ENCODE data around the gene PA2G4. TPM values are rescaled to one million over a fixed set of nuclear protein-coding genes. Genes with fewer than 3 reads are reported as not detected.

PA2G4 gene
- polyA plus RNA-seq, 1 donor from 2014 or later, result 115 TPM

DNA sequence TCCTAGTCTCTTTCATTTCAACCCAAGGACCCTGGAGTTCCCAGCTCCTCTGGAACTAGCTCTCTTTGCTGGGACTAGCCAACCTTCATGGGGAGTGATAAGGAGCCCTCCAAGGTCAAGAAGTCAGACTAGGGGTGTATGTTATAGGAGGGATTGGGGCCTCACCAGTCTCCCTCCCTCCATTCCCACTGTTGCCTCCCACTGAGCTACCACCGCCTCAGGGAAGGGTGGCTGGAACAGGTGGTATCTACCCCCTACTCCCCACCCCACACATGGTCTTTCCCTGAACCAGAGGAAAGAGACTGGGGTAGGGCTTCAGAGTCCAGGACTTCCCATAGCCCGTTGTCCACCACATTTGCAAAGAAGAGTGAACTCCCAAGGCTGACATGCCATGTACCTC is 22.0 kb upstream of the PA2G4 start:
- Histone ChIP-seq H3K36me3 (ENCODE audit: insufficient read depth, low read length) (no peaks in the 10 kb centered on the region), H4K20me1 (ENCODE audit: insufficient read depth) (no peaks in the 10 kb centered on the region), H3K79me2 (replicated peaks; ENCODE audit: insufficient read depth, low read length) (no peaks in the 10 kb centered on the region), H3K27me3 (ENCODE audit: insufficient read depth, low read depth, low read length) (peaks cover 43% of the 10 kb centered on the region), H3K9me3 (ENCODE audit: low read length) (no peaks in the 10 kb centered on the region), H2AFZ (ENCODE audit: low read depth, low read length) (no peak overlapping the region), H3K9me2 (ENCODE audit: insufficient read depth, low read length) (no peaks in the 10 kb centered on the region), H3K9ac (ENCODE audit: low read length) (no peak overlapping the region), H3K4me3 (ENCODE audit: low read length) (no peak overlapping the region), H3K4me2 (ENCODE audit: low read length) (no peak overlapping the region), H3F3A (ENCODE audit: insufficient read depth, low read length, poor library complexity, severe bottlenecking) (no peaks in the 10 kb centered on the region), H3K27ac (ENCODE audit: low read length) (no peak overlapping the region)
- no peak for TF ChIP-seq POLR2AphosphoS5 (IDR thresholded peaks at IDR 0.05)
- TF ChIP-seq RAD21 (conservative IDR thresholded peaks at IDR 0.05), result no peak
- TF ChIP-seq EP300 (conservative IDR thresholded peaks at IDR 0.05; ENCODE audit: poor library complexity, severe bottlenecking), result no peak
- TF ChIP-seq, protein P1, sequence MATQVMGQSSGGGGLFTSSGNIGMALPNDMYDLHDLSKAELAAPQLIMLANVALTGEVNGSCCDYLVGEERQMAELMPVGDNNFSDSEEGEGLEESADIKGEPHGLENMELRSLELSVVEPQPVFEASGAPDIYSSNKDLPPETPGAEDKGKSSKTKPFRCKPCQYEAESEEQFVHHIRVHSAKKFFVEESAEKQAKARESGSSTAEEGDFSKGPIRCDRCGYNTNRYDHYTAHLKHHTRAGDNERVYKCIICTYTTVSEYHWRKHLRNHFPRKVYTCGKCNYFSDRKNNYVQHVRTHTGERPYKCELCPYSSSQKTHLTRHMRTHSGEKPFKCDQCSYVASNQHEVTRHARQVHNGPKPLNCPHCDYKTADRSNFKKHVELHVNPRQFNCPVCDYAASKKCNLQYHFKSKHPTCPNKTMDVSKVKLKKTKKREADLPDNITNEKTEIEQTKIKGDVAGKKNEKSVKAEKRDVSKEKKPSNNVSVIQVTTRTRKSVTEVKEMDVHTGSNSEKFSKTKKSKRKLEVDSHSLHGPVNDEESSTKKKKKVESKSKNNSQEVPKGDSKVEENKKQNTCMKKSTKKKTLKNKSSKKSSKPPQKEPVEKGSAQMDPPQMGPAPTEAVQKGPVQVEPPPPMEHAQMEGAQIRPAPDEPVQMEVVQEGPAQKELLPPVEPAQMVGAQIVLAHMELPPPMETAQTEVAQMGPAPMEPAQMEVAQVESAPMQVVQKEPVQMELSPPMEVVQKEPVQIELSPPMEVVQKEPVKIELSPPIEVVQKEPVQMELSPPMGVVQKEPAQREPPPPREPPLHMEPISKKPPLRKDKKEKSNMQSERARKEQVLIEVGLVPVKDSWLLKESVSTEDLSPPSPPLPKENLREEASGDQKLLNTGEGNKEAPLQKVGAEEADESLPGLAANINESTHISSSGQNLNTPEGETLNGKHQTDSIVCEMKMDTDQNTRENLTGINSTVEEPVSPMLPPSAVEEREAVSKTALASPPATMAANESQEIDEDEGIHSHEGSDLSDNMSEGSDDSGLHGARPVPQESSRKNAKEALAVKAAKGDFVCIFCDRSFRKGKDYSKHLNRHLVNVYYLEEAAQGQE (IDR thresholded peaks at IDR 0.05; ENCODE audit: borderline replicate concordance), result no peak

DNA sequence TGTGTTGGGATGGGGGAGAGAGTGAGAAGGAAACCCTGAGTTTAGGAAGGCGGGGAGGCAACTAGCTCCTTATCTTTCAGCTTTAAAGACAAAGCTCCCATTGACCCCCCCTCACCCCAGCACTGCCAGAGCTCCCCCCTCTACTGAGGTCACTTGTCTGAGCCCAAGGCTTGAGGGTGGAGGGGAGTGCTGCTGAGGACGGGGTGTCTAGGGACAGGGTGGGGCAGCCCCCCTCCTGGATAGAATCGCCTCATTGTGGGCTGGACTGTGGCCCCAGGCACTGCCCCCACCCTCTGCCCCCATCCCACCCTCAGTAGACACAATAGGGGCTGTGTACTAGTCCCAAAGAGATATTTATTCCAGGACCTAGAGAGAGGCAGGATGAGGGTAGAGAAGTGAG is 21.4 kb upstream of the PA2G4 start:
- Histone ChIP-seq H3F3A (ENCODE audit: insufficient read depth, low read length, poor library complexity, severe bottlenecking) (no peaks in the 10 kb centered on the region), H2AFZ (ENCODE audit: low read depth, low read length) (no peak overlapping the region), H3K4me3 (ENCODE audit: low read length) (no peak overlapping the region), H3K9me3 (ENCODE audit: low read length) (no peaks in the 10 kb centered on the region), H3K4me2 (ENCODE audit: low read length) (no peak overlapping the region), H3K27ac (ENCODE audit: low read length) (no peak overlapping the region), H3K79me2 (replicated peaks; ENCODE audit: insufficient read depth, low read length) (no peaks in the 10 kb centered on the region), H3K9ac (ENCODE audit: low read length) (no peak overlapping the region), H3K9me2 (ENCODE audit: insufficient read depth, low read length) (no peaks in the 10 kb centered on the region), H4K20me1 (ENCODE audit: insufficient read depth) (no peaks in the 10 kb centered on the region), H3K27me3 (ENCODE audit: insufficient read depth, low read depth, low read length) (peaks cover 43% of the 10 kb centered on the region), H3K36me3 (ENCODE audit: insufficient read depth, low read length) (no peaks in the 10 kb centered on the region)
- no peak for TF ChIP-seq EZH2 (IDR thresholded peaks at IDR 0.05; ENCODE audit: borderline replicate concordance, insufficient read depth, low read length, poor library complexity, severe bottlenecking)
- TF ChIP-seq RAD21 (conservative IDR thresholded peaks at IDR 0.05), result no peak
- no peak for TF ChIP-seq CTCF (IDR thresholded peaks at IDR 0.05; ENCODE audit: poor library complexity, severe bottlenecking)
- no peak for TF ChIP-seq MXI1 (conservative IDR thresholded peaks at IDR 0.05; ENCODE audit: poor library complexity, severe bottlenecking)
- TF ChIP-seq SMC3 (conservative IDR thresholded peaks at IDR 0.05; ENCODE audit: poor library complexity), result no peak
- TF ChIP-seq, protein P1 (IDR thresholded peaks at IDR 0.05; ENCODE audit: borderline replicate concordance), result no peak
- TF ChIP-seq EP300 (conservative IDR thresholded peaks at IDR 0.05; ENCODE audit: poor library complexity, severe bottlenecking), result no peak
- TF ChIP-seq POLR2AphosphoS5 (IDR thresholded peaks at IDR 0.05), result no peak
- TF ChIP-seq TAF1 (IDR thresholded peaks at IDR 0.05; ENCODE audit: low read depth), result no peak

Data from neural cell (in vitro differentiated cells).